Astrocyte (in vitro differentiated cells and primary cell): Measurements from ENCODE around the gene YOD1. TPM values are rescaled to one million over a fixed set of nuclear protein-coding genes. Genes with fewer than 3 reads are reported as not detected.

Source experiments
- DNase-seq: peaks from one replicate; pipeline ENCODE4 v3.0.0-alpha.2; 2010; ENCODE audit warnings: low read depth
- FAIRE-seq: peaks from 2 replicates; lab custom pipeline; 2011; peaks lifted over from hg19 to GRCh38; lab: Jason Lieb, UNC
- H2AFZ ChIP-seq: 2 replicates; pipeline ENCODE4 v1.6.0; 2012; ENCODE audit warnings: low read depth, low read length, inconsistent platforms
- H3K27ac ChIP-seq: 2 replicates; pipeline ENCODE4 v1.5.1; 2011; ENCODE audit warnings: low read depth, low read length, inconsistent platforms
- H3K27me3 ChIP-seq: 2 replicates; pipeline ENCODE4 v1.6.0; 2011; ENCODE audit warnings: low read length, inconsistent platforms; ENCODE audit not compliant: insufficient read depth
- H3K36me3 ChIP-seq: 2 replicates; pipeline ENCODE4 v1.5.1; 2011; ENCODE audit warnings: low read length, inconsistent platforms; ENCODE audit not compliant: insufficient read depth
- H3K4me1 ChIP-seq: 2 replicates; pipeline ENCODE4 v1.5.1; 2011; ENCODE audit warnings: low read length, inconsistent platforms; ENCODE audit not compliant: insufficient read depth
- H3K4me2 ChIP-seq: 2 replicates; pipeline ENCODE4 v1.6.0; 2012; ENCODE audit warnings: low read length, inconsistent platforms
- H3K4me3 ChIP-seq: 2 replicates; pipeline ENCODE4 v1.5.1; 2011; ENCODE audit warnings: low read depth, mild to moderate bottlenecking, low read length, inconsistent platforms; ENCODE audit not compliant: insufficient read depth
- H3K79me2 ChIP-seq: 2 replicates; pipeline ENCODE4 v1.6.0; 2012; ENCODE audit warnings: mild to moderate bottlenecking, low read length, inconsistent platforms; ENCODE audit not compliant: insufficient read depth
- H3K9ac ChIP-seq: 2 replicates; pipeline ENCODE4 v1.6.0; 2012; ENCODE audit warnings: mild to moderate bottlenecking, low read length, inconsistent platforms
- H3K9me3 ChIP-seq: 2 replicates; pipeline ENCODE4 v1.5.1; 2012; ENCODE audit warnings: low read depth, mild to moderate bottlenecking, low read length, inconsistent platforms; ENCODE audit not compliant: insufficient read depth
- H4K20me1 ChIP-seq: 2 replicates; pipeline ENCODE4 v1.6.0; 2012; ENCODE audit warnings: low read length, inconsistent platforms; ENCODE audit not compliant: insufficient read depth
- H3K27ac Mint-ChIP-seq: one replicate; pipeline ENCODE4 v1.8.0; 2021; ENCODE audit warnings: mild to moderate bottlenecking, mixed read lengths; ENCODE audit not compliant: unreplicated experiment
- H3K27me3 Mint-ChIP-seq: one replicate; pipeline ENCODE4 v1.8.0; 2021; ENCODE audit warnings: low read depth, mixed read lengths; ENCODE audit not compliant: unreplicated experiment
- H3K36me3 Mint-ChIP-seq: one replicate; pipeline ENCODE4 v1.8.0; 2021; ENCODE audit warnings: low read depth, mixed read lengths; ENCODE audit not compliant: unreplicated experiment
- H3K4me1 Mint-ChIP-seq: one replicate; pipeline ENCODE4 v1.8.0; 2021; ENCODE audit warnings: low read depth, mixed read lengths; ENCODE audit not compliant: unreplicated experiment
- H3K4me3 Mint-ChIP-seq: one replicate; pipeline ENCODE4 v1.8.0; 2021; ENCODE audit warnings: mild to moderate bottlenecking, moderate library complexity, mixed read lengths; ENCODE audit not compliant: unreplicated experiment
- H3K9me3 Mint-ChIP-seq: one replicate; pipeline ENCODE4 v1.8.0; 2021; ENCODE audit warnings: mild to moderate bottlenecking, mixed read lengths; ENCODE audit not compliant: unreplicated experiment
- EZH2 ChIP-seq: IDR thresholded peaks from 2 replicates; pipeline ENCODE4 v1.6.1; 2012; ENCODE audit warnings: mild to moderate bottlenecking, low read length, inconsistent platforms; ENCODE audit not compliant: insufficient read depth
- total RNA-seq: library from RNA; stranded (reverse); gene quantifications from 2 replicates; pipeline ENCODE4 v1.2.1, GENCODE V29; 2021
- TF ChIP-seq, protein P1 (sequence below): IDR thresholded peaks from 2 replicates; pipeline ENCODE4 v1.5.1; 2011; ENCODE audit warnings: low read depth, mild to moderate bottlenecking, inconsistent platforms, low read length, moderate library complexity; ENCODE audit not compliant: insufficient read depth

YOD1 gene
- total RNA-seq, 1 donor from 2014 or later: 14.8 TPM

DNA sequence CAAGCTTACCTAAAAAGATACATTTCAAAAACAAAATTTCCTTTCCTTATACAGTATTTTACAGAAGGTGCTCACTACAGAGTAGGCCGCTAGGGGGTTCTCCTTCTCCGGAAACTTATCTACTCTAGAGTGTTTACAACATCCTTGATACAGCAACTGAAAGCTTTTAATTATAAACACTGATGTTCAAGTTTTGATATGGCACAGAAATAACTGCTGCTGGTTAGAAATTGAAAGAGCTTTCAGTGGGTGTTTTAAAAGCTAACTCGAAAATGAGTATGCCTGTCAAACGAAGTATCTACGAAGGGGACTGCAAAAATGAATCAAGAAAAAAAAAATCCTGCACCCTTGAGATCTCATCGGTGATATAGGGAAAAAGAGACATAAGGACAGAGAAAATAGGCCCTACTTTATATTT is 1.0 kb downstream of the YOD1 start:
- DNase-seq (peak; percentile 21), FAIRE-seq (no peak)
- Mint-ChIP-seq H3K36me3 (peaks cover 3% of the 10 kb centered on the region), H3K9me3 (no peaks in the 10 kb centered on the region), H3K4me1 (peaks cover 26% of the 10 kb centered on the region), H3K27ac (peak overlapping the region; percentile 96), H3K27me3 (no peaks in the 10 kb centered on the region), H3K4me3 (peak overlapping the region; percentile 100)
- H3K4me1 ChIP-seq: peaks cover 22% of the 10 kb centered on the region
- peaks cover 58% of the 10 kb centered on the region for H3K79me2 ChIP-seq
- H4K20me1 ChIP-seq: peaks cover 35% of the 10 kb centered on the region
- peak overlapping the region; percentile 93 for H3K4me3 ChIP-seq
- peak overlapping the region; percentile 98 for H3K9ac ChIP-seq
- H3K27me3 ChIP-seq: no peaks in the 10 kb centered on the region
- TF ChIP-seq EZH2: no peak
- TF ChIP-seq, protein P1, sequence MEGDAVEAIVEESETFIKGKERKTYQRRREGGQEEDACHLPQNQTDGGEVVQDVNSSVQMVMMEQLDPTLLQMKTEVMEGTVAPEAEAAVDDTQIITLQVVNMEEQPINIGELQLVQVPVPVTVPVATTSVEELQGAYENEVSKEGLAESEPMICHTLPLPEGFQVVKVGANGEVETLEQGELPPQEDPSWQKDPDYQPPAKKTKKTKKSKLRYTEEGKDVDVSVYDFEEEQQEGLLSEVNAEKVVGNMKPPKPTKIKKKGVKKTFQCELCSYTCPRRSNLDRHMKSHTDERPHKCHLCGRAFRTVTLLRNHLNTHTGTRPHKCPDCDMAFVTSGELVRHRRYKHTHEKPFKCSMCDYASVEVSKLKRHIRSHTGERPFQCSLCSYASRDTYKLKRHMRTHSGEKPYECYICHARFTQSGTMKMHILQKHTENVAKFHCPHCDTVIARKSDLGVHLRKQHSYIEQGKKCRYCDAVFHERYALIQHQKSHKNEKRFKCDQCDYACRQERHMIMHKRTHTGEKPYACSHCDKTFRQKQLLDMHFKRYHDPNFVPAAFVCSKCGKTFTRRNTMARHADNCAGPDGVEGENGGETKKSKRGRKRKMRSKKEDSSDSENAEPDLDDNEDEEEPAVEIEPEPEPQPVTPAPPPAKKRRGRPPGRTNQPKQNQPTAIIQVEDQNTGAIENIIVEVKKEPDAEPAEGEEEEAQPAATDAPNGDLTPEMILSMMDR: peak; percentile 90
- no peaks in the 10 kb centered on the region for H3K9me3 ChIP-seq
- peak overlapping the region; percentile 93 for H3K4me2 ChIP-seq
- H2AFZ ChIP-seq: peak overlapping the region; percentile 86
- H3K27ac ChIP-seq: peak overlapping the region; percentile 97
- peaks cover 16% of the 10 kb centered on the region for H3K36me3 ChIP-seq

DNA sequence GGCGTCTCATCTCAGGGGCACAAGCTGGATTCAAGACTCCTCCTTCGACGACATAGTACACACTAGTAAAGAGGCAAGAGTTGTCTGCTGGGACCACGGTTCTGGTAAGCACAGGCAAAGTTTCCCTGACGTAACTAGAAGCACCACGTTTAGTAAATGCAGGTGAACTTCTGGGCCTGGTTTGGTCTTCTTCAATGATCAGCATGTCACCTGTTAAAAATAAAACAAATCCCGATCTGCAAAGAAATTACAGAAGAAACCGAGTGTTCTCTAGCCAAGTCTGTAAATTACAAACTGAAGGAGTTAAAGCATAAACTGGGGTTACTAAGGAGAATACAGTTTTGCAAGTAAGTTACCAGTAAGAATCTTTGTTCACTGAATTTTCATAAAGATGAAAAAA is 1.5 kb downstream of the YOD1 start:
- Histone ChIP-seq H3K79me2 (peaks cover 62% of the 10 kb centered on the region), H3K27ac (no peak overlapping the region), H3K4me1 (peaks cover 22% of the 10 kb centered on the region), H3K27me3 (no peaks in the 10 kb centered on the region), H3K4me2 (peak overlapping the region; percentile 93), H3K4me3 (peak overlapping the region; percentile 93), H4K20me1 (peaks cover 35% of the 10 kb centered on the region), H3K9me3 (no peaks in the 10 kb centered on the region), H2AFZ (no peak overlapping the region), H3K9ac (peak overlapping the region; percentile 98), H3K36me3 (peaks cover 16% of the 10 kb centered on the region)
- no peaks in the 10 kb centered on the region for H3K27me3 Mint-ChIP-seq
- H3K9me3 Mint-ChIP-seq: no peaks in the 10 kb centered on the region
- peaks cover 6% of the 10 kb centered on the region for H3K36me3 Mint-ChIP-seq
- DNase-seq (no peak), FAIRE-seq (no peak)
- H3K4me1 Mint-ChIP-seq: peaks cover 26% of the 10 kb centered on the region
- peak overlapping the region; percentile 100 for H3K4me3 Mint-ChIP-seq
- TF ChIP-seq EZH2: no peak
- TF ChIP-seq, protein P1: no peak
- H3K27ac Mint-ChIP-seq: no peak overlapping the region

GRCh38 chr1:207049054-207049453 is 2.0 kb downstream of the YOD1 start:
- peak overlapping the region; percentile 93 for H3K4me2 ChIP-seq
- peaks cover 62% of the 10 kb centered on the region for H3K79me2 ChIP-seq
- FAIRE-seq (no peak), DNase-seq (no peak)
- no peaks in the 10 kb centered on the region for H3K27me3 ChIP-seq
- Mint-ChIP-seq H3K9me3 (no peaks in the 10 kb centered on the region), H3K27ac (no peak overlapping the region), H3K27me3 (no peaks in the 10 kb centered on the region), H3K4me1 (peaks cover 26% of the 10 kb centered on the region), H3K36me3 (peaks cover 6% of the 10 kb centered on the region), H3K4me3 (peak overlapping the region; percentile 100)
- H3K9me3 ChIP-seq: no peaks in the 10 kb centered on the region
- no peak overlapping the region for H3K27ac ChIP-seq
- H3K9ac ChIP-seq: peak overlapping the region; percentile 98
- peaks cover 35% of the 10 kb centered on the region for H4K20me1 ChIP-seq
- H2AFZ ChIP-seq: no peak overlapping the region
- H3K4me3 ChIP-seq: no peak overlapping the region
- H3K4me1 ChIP-seq: peaks cover 22% of the 10 kb centered on the region
- peaks cover 16% of the 10 kb centered on the region for H3K36me3 ChIP-seq
- TF ChIP-seq, protein P1: no peak
- TF ChIP-seq EZH2: no peak
